SK-N-SH treated with all-trans-retinoic acid at 6 μM for 48 hours (cell line): ENCODE results near the gene CXCL9.

Source experiments
- ARNTL ChIP-seq: fragments of 450-650 bp; formaldehyde crosslinking; IDR thresholded peaks from 2 replicates; pipeline ENCODE4 v1.5.0; 2020; ENCODE audit warnings: low read depth, mild to moderate bottlenecking, moderate library complexity, borderline replicate concordance
- CSDC2 ChIP-seq: fragments of 250-450 bp; sonication (Bioruptor Pico); IDR thresholded peaks from 2 replicates; pipeline ENCODE4 v1.5.0; 2020; ENCODE audit warnings: mild to moderate bottlenecking, moderate library complexity
- TOX ChIP-seq: fragments of 250-450 bp; sonication (Bioruptor Pico); IDR thresholded peaks from 2 replicates; pipeline ENCODE4 v1.8.0; 2021; ENCODE audit warnings: mild to moderate bottlenecking, moderate library complexity, borderline replicate concordance
- TSHZ2 ChIP-seq: fragments of 250-450 bp; sonication (Bioruptor Pico); IDR thresholded peaks from 2 replicates; pipeline ENCODE4 v1.5.0; 2020; ENCODE audit warnings: mild to moderate bottlenecking, moderate library complexity

- TF ChIP-seq TSHZ2 (no peak), CSDC2 (CRISPR knock-in tag) (no peak), ARNTL (no peak), TOX (no peak)
These were observed 5.6 kb downstream of the CXCL9 start for GRCh38 chr4:76001700-76002099.
